Fibroblast of skin of right quadriceps (primary cell): ENCODE measurements around the gene TEX55.
A peak's percentile ranks its signal among the peaks of the same experiment; 100 is the strongest.
"Not testable (repeated sequence)": the region's sequence is repeated elsewhere in the genome, so short reads cannot be mapped to it uniquely, and the experiment has no call there.

ENCODE experiments used
- DNase-seq: peaks from one replicate; pipeline ENCODE4 v3.0.0-alpha.2; 2013

TEX55 gene

DNA sequence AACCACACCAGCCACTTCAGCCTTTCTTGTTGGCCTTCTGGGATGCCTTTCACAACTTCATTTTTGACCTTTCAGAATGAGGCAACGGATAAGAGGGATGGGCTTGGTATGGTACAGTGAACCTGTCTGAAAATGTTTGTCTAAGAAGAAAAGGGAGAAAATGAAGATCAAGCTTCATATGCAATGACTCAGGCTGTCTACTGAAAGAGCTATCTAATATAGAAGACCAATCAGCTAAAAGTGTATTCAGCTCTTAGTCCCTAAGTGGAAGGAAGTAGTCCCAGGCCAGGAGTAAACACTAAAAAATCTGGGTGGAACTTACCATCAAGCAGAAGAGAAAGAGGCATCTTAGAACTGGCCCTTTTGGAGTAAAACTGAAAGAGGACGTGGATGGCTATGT, 15.3 kb downstream of the TEX55 start:
- DNase-seq, result no peak

DNA sequence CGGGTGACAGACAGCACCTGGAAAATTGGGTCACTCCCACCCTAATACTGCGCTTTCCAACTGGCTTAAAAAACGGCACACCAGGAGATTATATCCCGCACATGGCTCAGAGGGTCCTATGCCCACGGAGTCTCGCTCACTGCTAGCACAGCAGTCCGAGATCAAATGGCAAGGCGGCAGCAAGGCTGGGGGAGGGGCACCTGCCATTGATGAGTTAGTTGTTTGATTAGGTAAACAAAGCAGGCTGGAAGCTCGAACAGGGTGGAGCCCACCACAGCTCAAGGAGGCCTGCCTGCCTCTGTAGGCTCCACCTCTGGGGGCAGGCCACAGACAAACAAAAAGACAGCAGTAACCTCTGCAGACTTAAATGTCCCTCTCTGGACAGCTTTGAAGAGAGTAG, 18.8 kb downstream of the TEX55 start:
- not testable (repeated sequence) for DNase-seq

DNA sequence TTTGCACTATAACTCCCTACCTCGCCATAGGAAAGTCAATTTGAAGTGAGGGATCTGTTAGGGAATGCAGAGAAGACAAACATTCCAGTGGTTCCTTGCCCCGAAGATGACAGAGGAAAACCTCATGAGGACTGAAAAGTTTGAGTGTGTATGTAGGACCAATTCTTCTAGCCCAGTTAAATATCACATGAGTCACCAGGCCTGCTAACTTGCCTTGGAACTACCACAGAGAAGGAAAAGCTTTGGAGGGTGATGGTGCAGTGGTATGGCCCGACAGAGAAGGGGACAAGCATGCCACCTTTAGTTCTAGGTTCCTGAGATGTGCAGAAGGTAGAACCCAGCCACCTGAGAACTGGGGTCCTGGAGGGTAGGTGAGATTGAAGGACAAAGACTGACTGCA, 24.9 kb downstream of the TEX55 start:
- no peak for DNase-seq

DNA sequence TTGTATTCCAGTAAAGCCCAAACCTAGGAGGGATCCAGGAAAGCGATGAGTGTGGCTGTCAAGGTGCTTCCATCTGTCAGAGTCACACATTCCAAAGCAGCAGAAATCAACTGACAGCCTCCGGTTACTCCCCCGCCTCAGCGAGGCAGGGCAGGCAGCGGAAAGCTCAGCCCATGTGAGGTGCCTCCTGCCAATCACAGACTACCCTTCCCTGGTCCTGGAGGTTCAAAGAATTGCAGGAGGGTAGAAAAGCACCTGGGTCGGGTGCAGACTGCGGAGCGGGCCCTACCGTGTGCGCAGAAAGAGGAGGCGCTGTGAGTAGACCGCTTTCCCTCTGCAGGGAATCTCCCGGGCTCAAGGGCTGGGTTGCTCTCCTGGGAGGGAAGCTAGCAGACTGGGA, 27.4 kb downstream of the TEX55 start, which contains the start of gene UPK1B:
Gene UPK1B, plus strand, starts transcription at position 274 of the 400 bp plus-strand sequence. CDS start 13,144 bp downstream, outside the sequence.
- DNase-seq, result no peak

DNA sequence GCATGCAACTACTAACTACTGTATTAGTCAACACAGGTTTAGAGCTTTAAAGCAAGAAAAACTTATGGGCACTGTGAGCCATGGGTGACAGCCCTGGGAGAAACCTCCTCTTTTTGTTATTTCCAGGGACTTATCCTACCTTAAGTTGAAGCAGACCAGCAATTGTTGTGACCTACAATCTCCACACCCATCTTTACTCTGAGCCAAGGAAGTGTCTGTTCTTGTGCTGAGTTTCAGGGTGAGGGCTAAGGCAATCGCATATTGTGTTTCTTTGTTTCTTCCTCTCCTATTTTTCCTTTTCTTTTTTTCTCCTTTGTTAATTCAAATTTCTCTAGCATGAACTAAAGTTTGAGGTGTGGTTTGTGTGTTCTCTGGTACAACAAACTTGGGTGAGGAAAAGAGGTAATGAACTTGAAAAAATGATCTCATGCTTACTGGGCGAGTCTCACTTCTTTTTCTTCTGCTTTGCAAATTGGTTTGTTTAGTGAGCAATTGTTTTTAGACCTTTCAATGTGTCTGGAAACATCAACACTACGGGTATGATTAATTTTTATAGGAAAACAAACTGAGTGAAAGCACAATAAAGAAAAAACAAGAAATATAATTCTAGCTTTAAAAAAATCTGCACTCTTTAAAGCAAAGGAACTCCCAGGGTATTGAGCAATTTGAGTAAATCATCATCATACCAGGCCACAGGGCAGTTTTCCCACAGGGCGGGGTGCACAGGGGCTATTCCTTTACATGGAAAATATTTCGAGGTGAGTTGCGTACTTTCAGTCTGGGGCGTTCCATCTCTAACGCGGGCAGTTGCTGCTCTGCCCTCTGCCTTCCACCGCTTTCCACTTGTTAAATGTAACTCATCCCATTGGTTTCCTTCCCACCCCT, 30.1 kb downstream of the TEX55 start:
- peak; percentile 19 for DNase-seq

DNA sequence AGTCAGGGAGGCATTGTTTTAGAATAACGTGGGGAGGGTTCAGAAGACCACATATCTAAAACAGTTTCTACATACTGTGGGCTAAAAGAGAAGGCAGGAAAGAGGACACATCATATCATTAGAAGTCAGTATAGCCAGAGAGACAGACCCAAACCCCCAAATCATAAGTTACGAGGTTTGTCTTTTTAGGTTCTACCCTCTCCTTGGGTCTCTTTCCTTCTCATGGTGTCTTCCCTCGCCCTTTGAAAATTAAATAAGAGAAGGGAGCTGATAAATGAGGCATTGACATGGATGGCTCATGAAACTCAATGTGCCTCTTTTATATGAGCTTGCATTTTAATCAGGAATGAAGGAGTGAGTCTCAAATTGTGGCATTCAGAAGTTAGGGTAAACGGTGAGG, 30.8 kb downstream of the TEX55 start:
- no peak for DNase-seq

DNA sequence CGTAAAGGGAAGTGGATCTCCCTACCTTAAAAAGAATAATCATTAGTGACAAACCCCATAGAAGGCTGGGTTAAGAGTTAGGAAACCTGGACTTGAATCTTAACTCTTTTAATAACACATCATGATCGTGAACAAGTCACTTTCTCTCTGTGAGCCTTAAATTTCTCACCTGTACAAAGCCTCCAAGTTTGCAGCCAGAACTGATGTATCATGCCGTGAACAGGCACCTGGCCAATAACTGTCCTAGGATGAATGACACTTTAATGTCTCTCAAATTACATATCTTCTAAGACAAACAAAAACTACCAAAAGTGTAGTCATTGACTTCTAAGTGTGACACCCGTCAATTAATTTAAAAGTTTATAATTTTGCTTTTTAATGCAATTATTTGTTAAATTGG, 31.4 kb downstream of the TEX55 start:
- no peak for DNase-seq

DNA sequence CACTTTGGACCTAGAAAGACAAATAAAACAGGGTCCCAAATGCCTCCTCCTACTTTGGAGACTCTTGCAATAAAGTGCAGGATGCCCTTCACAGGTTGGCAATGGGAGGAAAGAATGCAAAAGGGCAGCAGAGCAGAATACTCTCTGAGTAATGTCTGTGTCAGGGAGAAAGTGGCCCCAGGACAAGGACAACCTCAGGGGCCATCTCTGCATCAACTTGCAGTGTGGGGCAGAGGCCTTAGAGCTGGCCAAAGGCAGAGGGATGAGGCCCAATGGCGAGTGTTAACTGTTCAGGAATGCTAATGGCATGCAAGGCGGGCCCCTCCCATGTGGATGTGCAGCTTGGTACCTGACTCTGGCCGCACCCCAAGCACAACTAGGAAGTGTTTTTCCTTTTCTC, 35.8 kb downstream of the TEX55 start:
- peak; percentile 24 for DNase-seq

DNA sequence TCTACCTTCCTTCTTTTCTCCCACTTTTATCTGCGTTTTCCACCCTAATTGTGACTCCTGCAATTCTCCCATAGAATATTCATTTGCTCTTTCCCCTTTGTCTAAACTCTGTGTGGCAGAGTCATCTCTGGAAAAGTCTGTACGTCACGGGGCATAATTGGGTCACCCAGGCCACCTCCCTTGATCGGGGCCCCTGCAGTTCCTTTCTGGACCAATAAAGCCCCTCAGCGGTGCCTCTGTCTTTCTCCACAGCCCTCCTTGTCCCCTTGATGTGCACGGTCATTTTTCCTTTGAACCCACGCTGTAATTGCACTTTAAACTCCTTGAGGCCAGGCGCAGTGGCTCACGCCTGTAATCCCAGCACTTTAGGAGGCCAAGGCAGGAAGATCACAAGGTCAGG, 38.1 kb downstream of the TEX55 start:
- DNase-seq, result no peak

DNA sequence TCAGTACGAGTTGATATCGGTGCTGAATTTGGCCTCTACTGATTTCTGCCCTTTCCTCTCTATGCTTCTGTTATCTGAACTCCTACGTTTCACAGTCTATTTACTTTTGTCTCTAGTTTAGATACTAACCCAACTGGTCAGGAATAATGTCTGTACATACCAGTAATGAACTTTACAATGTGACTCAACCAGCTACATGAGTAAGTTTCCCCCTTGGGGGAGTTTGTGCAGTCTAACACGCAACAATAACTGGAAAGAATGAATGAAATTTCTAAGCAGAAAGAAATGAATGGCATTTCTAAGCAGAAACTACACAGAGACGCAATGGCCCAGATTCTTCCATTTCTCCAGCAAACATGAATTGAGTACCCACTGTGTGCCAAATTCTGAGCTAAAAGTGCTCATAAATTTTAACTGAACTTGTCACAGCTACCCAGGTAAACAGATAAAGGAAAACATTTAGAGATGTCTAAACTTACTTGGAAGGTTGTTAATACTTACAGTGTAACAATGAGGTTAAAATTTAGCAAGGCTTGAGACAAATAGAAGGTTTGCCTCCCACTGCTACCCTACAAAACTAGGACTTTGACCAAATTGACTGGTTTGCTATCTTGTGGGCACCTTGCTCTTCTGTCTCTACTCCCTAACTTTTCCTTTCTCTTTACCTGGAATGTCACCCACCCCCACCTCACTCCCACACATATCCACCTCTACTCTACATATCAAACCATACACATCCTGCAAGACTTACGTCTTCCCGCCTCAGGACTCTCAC, 39.0 kb downstream of the TEX55 start:
- DNase-seq, result peak; percentile 83

DNA sequence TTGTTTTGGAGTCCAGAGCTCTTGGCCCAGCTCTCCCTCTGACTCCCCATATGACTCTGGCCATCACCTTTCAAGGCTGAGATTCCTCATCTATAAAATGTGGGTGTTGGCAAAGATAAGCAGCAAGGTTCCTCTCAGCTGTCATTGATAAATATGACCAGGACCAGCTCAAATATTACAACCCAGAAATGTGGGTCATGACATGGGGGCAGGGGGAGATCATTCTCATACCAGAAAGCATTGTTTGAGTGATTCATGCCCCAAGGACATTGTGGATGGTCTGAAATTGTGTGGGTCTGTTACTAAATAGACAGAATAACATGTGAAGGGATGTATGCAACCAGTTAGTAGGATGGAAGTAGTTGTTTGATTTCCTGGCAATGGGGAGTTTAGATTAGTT, 41.3 kb downstream of the TEX55 start:
- DNase-seq, result no peak

DNA sequence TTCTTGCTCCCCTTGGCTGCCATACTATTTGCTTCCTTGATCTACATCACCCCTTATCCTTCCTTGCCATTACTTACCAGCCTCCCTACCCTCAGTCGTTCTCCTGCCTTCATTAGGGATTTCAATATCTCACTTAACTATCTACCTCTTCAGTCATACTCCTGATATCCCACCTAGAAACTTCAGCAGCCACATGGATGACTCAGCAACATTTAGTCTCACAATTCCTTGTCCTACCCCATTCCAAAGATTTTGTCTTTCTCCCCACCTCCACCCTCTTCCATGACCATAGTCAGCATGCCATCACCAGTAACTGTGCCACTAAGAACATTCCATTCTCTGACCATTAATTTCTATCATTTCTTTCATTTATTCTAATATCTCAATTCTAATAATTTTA, 45.8 kb downstream of the TEX55 start:
- DNase-seq, result no peak

DNA sequence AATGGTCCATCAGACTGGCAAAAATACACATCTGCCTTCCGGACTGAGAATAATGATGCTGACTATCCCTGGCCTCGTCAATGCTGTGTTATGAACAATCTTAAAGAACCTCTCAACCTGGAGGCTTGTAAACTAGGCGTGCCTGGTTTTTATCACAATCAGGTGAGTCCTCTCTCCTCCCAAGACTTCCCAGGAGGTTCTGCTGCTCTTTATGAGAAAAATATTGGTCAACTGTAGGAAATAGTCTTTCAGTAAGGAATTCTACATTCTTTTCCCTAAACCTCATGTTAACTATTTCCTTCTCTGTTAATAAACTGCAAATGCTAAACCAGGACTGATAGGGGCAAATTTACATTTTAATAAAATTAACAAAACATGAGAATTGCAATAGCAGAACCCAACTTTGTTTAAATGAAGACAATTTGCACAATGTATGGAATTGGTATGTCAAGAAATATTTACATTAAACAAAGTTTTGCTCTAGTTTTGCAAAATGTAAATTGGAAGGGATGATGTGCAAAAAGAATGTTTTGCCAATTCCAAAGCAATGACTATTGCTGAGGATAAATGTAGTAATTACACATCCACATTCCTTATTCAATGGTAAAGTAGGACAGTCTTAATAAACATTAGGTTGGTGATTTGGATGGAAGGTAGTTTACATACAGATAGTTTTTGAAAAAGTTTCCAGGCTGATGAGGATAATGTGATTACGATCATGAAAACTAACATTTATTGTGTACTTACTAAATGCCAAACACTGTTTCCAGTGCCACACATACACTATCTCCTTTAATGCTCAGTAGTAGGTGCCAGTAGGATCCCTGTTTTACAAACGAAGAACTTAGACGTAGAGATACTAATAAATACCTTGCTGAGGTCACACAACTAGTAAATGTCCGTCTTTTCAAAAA, 48.5 kb downstream of the TEX55 start:
- peak; percentile 64 for DNase-seq

DNA sequence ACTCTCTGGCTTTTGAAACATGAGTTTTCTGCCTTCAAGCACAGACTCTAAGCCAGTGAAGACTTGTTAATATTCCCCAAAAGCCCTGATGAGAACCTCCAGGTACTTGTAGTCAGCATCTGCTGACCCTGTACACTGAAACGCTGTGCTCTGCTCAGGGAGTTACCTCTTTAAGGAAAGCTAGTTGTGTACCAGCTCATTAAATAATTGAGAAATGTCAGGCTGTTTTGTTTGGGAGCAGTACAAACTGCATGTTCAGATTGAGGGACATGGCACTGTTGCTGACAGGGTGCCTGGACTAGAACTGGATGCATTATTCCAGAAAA, 49.1 kb downstream of the TEX55 start:
- DNase-seq, result no peak

DNA sequence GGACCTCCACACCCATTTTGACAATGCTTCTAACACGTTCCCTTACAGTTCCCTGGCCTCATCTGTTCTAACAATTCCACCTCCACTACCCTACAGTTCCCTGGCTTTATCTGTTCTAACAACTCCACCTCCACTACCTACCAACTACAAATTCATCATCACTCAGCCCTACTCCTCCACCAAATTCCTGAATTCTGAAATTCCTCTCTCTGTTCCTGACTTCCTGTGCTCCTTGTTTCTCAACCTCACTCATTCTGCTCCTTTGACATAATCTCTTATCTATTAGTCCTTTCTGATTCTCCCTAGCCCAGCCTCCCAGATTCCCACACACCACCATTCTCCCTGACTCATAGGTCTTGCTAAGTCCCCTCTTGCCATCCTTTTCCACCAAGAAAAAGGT, 49.9 kb downstream of the TEX55 start:
- peak; percentile 30 for DNase-seq
